Cardiac muscle cell (in vitro differentiated cells and primary cell): ENCODE data around the gene TBL1Y. TPM values are rescaled to one million over a fixed set of nuclear protein-coding genes. Genes with fewer than 3 reads are reported as not detected.

Source experiments
- DNase-seq, 2 donors: peaks; one replicate each; pipeline versions ENCODE4 v3.0.0 to v3.0.0-alpha.2; 2010 to 2017; ENCODE audit warnings: low read depth in 1 of 2, low spot score in 1 of 2
- H3K27ac ChIP-seq: fragments of 200-600 bp; sonication (generic); 2 replicates; pipeline ENCODE4 v1.5.1; 2016
- H3K27me3 ChIP-seq: fragments of 200-600 bp; sonication (generic); 2 replicates; pipeline ENCODE4 v1.6.0; 2016; ENCODE audit warnings: control low read depth
- H3K36me3 ChIP-seq: fragments of 200-600 bp; sonication (generic); 2 replicates; pipeline ENCODE4 v1.5.1; 2016; ENCODE audit warnings: control low read depth
- H3K4me1 ChIP-seq: fragments of 200-600 bp; sonication (generic); 2 replicates; pipeline ENCODE4 v1.8.1; 2017; ENCODE audit warnings: low read depth, mild to moderate bottlenecking, mixed run types
- H3K4me3 ChIP-seq: fragments of 200-600 bp; sonication (generic); 2 replicates; pipeline ENCODE4 v1.5.1; 2016; ENCODE audit warnings: mild to moderate bottlenecking
- H3K9me3 ChIP-seq: fragments of 200-600 bp; sonication (generic); 2 replicates; pipeline ENCODE4 v1.5.1; 2017; ENCODE audit warnings: low read depth, mild to moderate bottlenecking, control low read depth
- CTCF ChIP-seq: IDR thresholded peaks from 2 replicates; pipeline ENCODE4 v1.5.1; 2012; ENCODE audit warnings: low read depth, mild to moderate bottlenecking, low read length
- polyA plus RNA-seq: library from polyadenylated mRNA; unstranded; fragments of >200 nt; fragmentation: Nextera tagmentation; extraction: Ambion mirVana; gene quantifications from 2 replicates; pipeline ENCODE4 v1.2.1, GENCODE V29; 2016
- total RNA-seq: library from RNA; depleted of rRNA; stranded (reverse); fragments of >200 nt; gene quantifications from 2 replicates; pipeline ENCODE4 v1.2.3, GENCODE V29; 2016

Gene TBL1Y
- total and polyA plus RNA-seq, 2 experiments from 2014 or later, result not detected

GRCh38 chrY:6989886-6990620, 79.6 kb downstream of the TBL1Y start:
- TF ChIP-seq CTCF, result no peak
- Histone ChIP-seq H3K27me3 (no peaks in the 10 kb centered on the region), H3K36me3 (no peaks in the 10 kb centered on the region), H3K9me3 (no peaks in the 10 kb centered on the region), H3K27ac (no peak overlapping the region), H3K4me1 (no peaks in the 10 kb centered on the region), H3K4me3 (no peak overlapping the region)
- no peak for DNase-seq

GRCh38 chrY:6992041-6992440, 81.5 kb downstream of the TBL1Y start:
- Histone ChIP-seq H3K4me3 (no peak overlapping the region), H3K9me3 (no peaks in the 10 kb centered on the region), H3K27ac (no peak overlapping the region), H3K4me1 (no peaks in the 10 kb centered on the region), H3K27me3 (no peaks in the 10 kb centered on the region), H3K36me3 (no peaks in the 10 kb centered on the region)
- TF ChIP-seq CTCF, result no peak
- no peak for DNase-seq

GRCh38 chrY:6995987-6996386, 85.5 kb downstream of the TBL1Y start:
- Histone ChIP-seq H3K9me3 (no peaks in the 10 kb centered on the region), H3K36me3 (no peaks in the 10 kb centered on the region), H3K4me3 (no peak overlapping the region), H3K27ac (no peak overlapping the region), H3K4me1 (no peaks in the 10 kb centered on the region), H3K27me3 (no peaks in the 10 kb centered on the region)
- no peak for DNase-seq
- no peak for TF ChIP-seq CTCF

GRCh38 chrY:6997503-6998066, 87.1 kb downstream of the TBL1Y start:
- Histone ChIP-seq H3K36me3 (no peaks in the 10 kb centered on the region), H3K4me1 (no peaks in the 10 kb centered on the region), H3K4me3 (no peak overlapping the region), H3K27me3 (no peaks in the 10 kb centered on the region), H3K27ac (no peak overlapping the region), H3K9me3 (no peaks in the 10 kb centered on the region)
- TF ChIP-seq CTCF, result no peak
- DNase-seq, result no peak

- DNase-seq, result no peak
- TF ChIP-seq CTCF, result no peak
Measured at GRCh38 chrY:6999905-7000304, 89.4 kb downstream of the TBL1Y start.

More at GRCh38 chrY:6999905-7000304, 89.4 kb downstream of the TBL1Y start:
- Histone ChIP-seq H3K27me3 (no peaks in the 10 kb centered on the region), H3K9me3 (no peaks in the 10 kb centered on the region), H3K36me3 (no peaks in the 10 kb centered on the region), H3K4me3 (no peak overlapping the region), H3K27ac (no peak overlapping the region), H3K4me1 (no peaks in the 10 kb centered on the region)
